HepG2 (cell line): Measurements from ENCODE around the gene DPEP1. TPM values are rescaled to one million over a fixed set of nuclear protein-coding genes. Genes with fewer than 3 reads are reported as not detected.

ENCODE experiments used
- CREM ChIP-seq, 2 experiments: sonication (generic) in 1 of 2; formaldehyde crosslinking in 1 of 2; IDR thresholded peaks; 2 replicates each; pipeline versions ENCODE4 v1.4.0 to v1.6.1; 2016 to 2020; ENCODE audit warnings: antibody characterized with exemption in 1 of 2, mild to moderate bottlenecking in 1 of 2, missing genetic modification reagents in 1 of 2
- FOXK1 ChIP-seq: sonication (generic); formaldehyde crosslinking; IDR thresholded peaks from 2 replicates; pipeline ENCODE4 v1.4.0; 2020; ENCODE audit warnings: low read depth, missing genetic modification reagents, borderline replicate concordance
- MAX ChIP-seq: IDR thresholded peaks from 2 replicates; pipeline ENCODE4 v1.6.1; 2012; ENCODE audit warnings: inconsistent platforms
- MED1 ChIP-seq: sonication (generic); formaldehyde crosslinking; IDR thresholded peaks from 2 replicates; pipeline ENCODE4 v1.4.0; 2020; ENCODE audit warnings: missing genetic modification reagents
- MYC ChIP-seq: sonication (generic); formaldehyde crosslinking; IDR thresholded peaks from 2 replicates; pipeline ENCODE4 v1.9.0; 2021; ENCODE audit warnings: missing genetic modification reagents, borderline replicate concordance
- POGZ ChIP-seq: sonication (generic); formaldehyde crosslinking; IDR thresholded peaks from 2 replicates; pipeline ENCODE4 v1.4.0; 2020; ENCODE audit warnings: mild to moderate bottlenecking, missing genetic modification reagents
- RARA ChIP-seq: IDR thresholded peaks from 2 replicates; pipeline ENCODE4 v1.6.1; 2016; ENCODE audit warnings: missing genetic modification reagents, missing compliant biosample characterization
- RXRA ChIP-seq: sonication (generic); formaldehyde crosslinking; IDR thresholded peaks from 2 replicates; pipeline ENCODE4 v1.5.1; 2020; ENCODE audit warnings: missing genetic modification reagents
- RXRB ChIP-seq: IDR thresholded peaks from 2 replicates; pipeline ENCODE4 v1.6.1; 2016; ENCODE audit warnings: borderline replicate concordance, missing genetic modification reagents, missing compliant biosample characterization
- SAP130 ChIP-seq: IDR thresholded peaks from 2 replicates; pipeline ENCODE4 v1.6.1; 2016; ENCODE audit warnings: low read depth
- SRSF4 ChIP-seq: fragments of 200-400 bp; formaldehyde crosslinking; IDR thresholded peaks from one replicate; pipeline ENCODE4 v1.6.1; 2018; ENCODE audit warnings: mild to moderate bottlenecking, low read depth, low read length, moderate library complexity; ENCODE audit not compliant: poor library complexity, severe bottlenecking
- TARDBP ChIP-seq: sonication (generic); formaldehyde crosslinking; IDR thresholded peaks from 2 replicates; pipeline ENCODE4 v1.8.0; 2022; ENCODE audit warnings: mild to moderate bottlenecking, missing genetic modification reagents
- TFAP4 ChIP-seq: sonication (generic); IDR thresholded peaks from 2 replicates; pipeline ENCODE4 v1.6.1; 2016; ENCODE audit warnings: low read depth, borderline replicate concordance
- TMF1 ChIP-seq: sonication (generic); formaldehyde crosslinking; IDR thresholded peaks from 2 replicates; pipeline ENCODE4 v1.8.1; 2022; ENCODE audit warnings: low read depth, missing genetic modification reagents
- ZBTB33 ChIP-seq: sonication (generic); formaldehyde crosslinking; IDR thresholded peaks from 2 replicates; pipeline ENCODE4 v1.4.0; 2020; ENCODE audit warnings: missing genetic modification reagents
- ZBTB8A ChIP-seq: sonication (generic); formaldehyde crosslinking; IDR thresholded peaks from 2 replicates; pipeline ENCODE4 v1.4.0; 2020; ENCODE audit warnings: mild to moderate bottlenecking, low read depth, missing genetic modification reagents, borderline replicate concordance
- ZGPAT ChIP-seq: IDR thresholded peaks from 2 replicates; pipeline ENCODE4 v1.6.1; 2016; ENCODE audit warnings: mild to moderate bottlenecking
- ZNF598 ChIP-seq: sonication (generic); formaldehyde crosslinking; IDR thresholded peaks from 2 replicates; pipeline ENCODE4 v1.5.1; 2020; ENCODE audit warnings: mild to moderate bottlenecking, missing genetic modification reagents, borderline replicate concordance
- ZNF652 ChIP-seq: IDR thresholded peaks from 2 replicates; pipeline ENCODE4 v1.6.1; 2016; ENCODE audit warnings: low read depth, borderline replicate concordance
- polyA plus RNA-seq, 8 experiments: library from polyadenylated mRNA; depleted of rRNA in 3 of 8; stranded (reverse) in 7 of 8; unstranded in 1 of 8; fragments of >200 nt; fragmentation: Illumina TruSeq in 4 of 8; extraction: Trizol in 4 of 8; gene quantifications; 2 replicates each; pipeline versions ENCODE4 v1.2.1 to v1.2.3, GENCODE V29; 2011 to 2016; ENCODE audit warnings: low read depth in 4 of 8, missing spikeins in 1 of 8, mixed read lengths in 1 of 8; ENCODE audit not compliant: insufficient read depth in 1 of 8
- total RNA-seq, 5 experiments: library from RNA; depleted of rRNA; stranded (reverse); fragments of >200 nt; fragmentation: Illumina TruSeq; extraction: Trizol; gene quantifications; 2 replicates each; pipeline ENCODE4 v1.2.3, GENCODE V29; 2016; ENCODE audit warnings: low read depth in 1 of 5
- TF ChIP-seq, protein P1 (sequence below): sonication (generic); formaldehyde crosslinking; IDR thresholded peaks from 2 replicates; pipeline ENCODE4 v1.5.1; 2020; ENCODE audit warnings: mild to moderate bottlenecking, moderate library complexity, missing genetic modification reagents
- TF ChIP-seq, protein P2 (sequence below): sonication (generic); formaldehyde crosslinking; IDR thresholded peaks from 2 replicates; pipeline ENCODE4 v1.9.0; 2022; ENCODE audit warnings: low read depth, missing genetic modification reagents

Gene DPEP1
- total and polyA plus RNA-seq, 2 of the 13 experiments (the other 11 are each of a cell fraction or from before 2014, with no cell fraction given): 37.6 to 52.2 TPM

GRCh38 chr16:89581861-89582563, 31.4 kb upstream of the DPEP1 start (continued):
- 0 out of 2 replicates have a peak, but pooled peaks have one; percentile 36 for TF ChIP-seq TARDBP
- TF ChIP-seq RARA: peak; percentile 95
- TF ChIP-seq TFAP4: peak; percentile 80; the same call in 1 of the 2 replicates
- TF ChIP-seq, protein P1, sequence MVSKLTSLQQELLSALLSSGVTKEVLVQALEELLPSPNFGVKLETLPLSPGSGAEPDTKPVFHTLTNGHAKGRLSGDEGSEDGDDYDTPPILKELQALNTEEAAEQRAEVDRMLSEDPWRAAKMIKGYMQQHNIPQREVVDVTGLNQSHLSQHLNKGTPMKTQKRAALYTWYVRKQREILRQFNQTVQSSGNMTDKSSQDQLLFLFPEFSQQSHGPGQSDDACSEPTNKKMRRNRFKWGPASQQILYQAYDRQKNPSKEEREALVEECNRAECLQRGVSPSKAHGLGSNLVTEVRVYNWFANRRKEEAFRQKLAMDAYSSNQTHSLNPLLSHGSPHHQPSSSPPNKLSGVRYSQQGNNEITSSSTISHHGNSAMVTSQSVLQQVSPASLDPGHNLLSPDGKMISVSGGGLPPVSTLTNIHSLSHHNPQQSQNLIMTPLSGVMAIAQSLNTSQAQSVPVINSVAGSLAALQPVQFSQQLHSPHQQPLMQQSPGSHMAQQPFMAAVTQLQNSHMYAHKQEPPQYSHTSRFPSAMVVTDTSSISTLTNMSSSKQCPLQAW (CRISPR knock-in tag): peak; percentile 51; the same call in 1 of the 2 replicates
- TF ChIP-seq ZNF652: no peak
- peak; percentile 87 for TF ChIP-seq SAP130 (CRISPR knock-in tag)
- TF ChIP-seq MED1 (CRISPR knock-in tag): peak; percentile 62
- TF ChIP-seq MYC: peak; percentile 35; the same call in 1 of the 2 replicates
- TF ChIP-seq RXRB: peak; percentile 76
- TF ChIP-seq RXRA (CRISPR knock-in tag): peak; percentile 49
- TF ChIP-seq ZNF598 (CRISPR knock-in tag): 0 out of 2 replicates have a peak, but pooled peaks have one; percentile 49
- peak; percentile 38; the same call in 1 of the 2 replicates for TF ChIP-seq ZGPAT
- 0 out of 2 replicates have a peak, but pooled peaks have one; percentile 18 for TF ChIP-seq MAX
- no peak for TF ChIP-seq TMF1 (CRISPR knock-in tag)
- peak; percentile 53 for TF ChIP-seq FOXK1
- TF ChIP-seq POGZ (CRISPR knock-in tag): 0 out of 2 replicates have a peak, but pooled peaks have one; percentile 20
- 0 out of 2 replicates have a peak, but pooled peaks have one; percentile 31 for TF ChIP-seq ZBTB33 (CRISPR knock-in tag)
- no peak for TF ChIP-seq SRSF4
- TF ChIP-seq, protein P2, sequence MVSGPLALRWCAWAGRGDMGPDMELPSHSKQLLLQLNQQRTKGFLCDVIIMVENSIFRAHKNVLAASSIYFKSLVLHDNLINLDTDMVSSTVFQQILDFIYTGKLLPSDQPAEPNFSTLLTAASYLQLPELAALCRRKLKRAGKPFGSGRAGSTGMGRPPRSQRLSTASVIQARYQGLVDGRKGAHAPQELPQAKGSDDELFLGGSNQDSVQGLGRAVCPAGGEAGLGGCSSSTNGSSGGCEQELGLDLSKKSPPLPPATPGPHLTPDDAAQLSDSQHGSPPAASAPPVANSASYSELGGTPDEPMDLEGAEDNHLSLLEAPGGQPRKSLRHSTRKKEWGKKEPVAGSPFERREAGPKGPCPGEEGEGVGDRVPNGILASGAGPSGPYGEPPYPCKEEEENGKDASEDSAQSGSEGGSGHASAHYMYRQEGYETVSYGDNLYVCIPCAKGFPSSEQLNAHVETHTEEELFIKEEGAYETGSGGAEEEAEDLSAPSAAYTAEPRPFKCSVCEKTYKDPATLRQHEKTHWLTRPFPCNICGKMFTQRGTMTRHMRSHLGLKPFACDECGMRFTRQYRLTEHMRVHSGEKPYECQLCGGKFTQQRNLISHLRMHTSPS (CRISPR knock-in tag): peak; percentile 81
- no peak for TF ChIP-seq ZBTB8A (CRISPR knock-in tag)
- no peak for TF ChIP-seq CREM (IDR thresholded peaks at IDR 0.05)
- no peak for TF ChIP-seq CREM (CRISPR knock-in tag; IDR thresholded peaks at IDR 0.05)
